K562 (cell line): ENCODE data around the gene TJP3. TPM values are rescaled to one million over a fixed set of nuclear protein-coding genes. Genes with fewer than 3 reads are reported as not detected.

Experiments
- CREM ChIP-seq: IDR thresholded peaks from 2 replicates; pipeline ENCODE4 v1.6.1; 2014; ENCODE audit warnings: antibody characterized with exemption, low read depth
- HEY1 ChIP-seq: fragments of 250-450 bp; sonication (Bioruptor Pico); IDR thresholded peaks from 2 replicates; pipeline ENCODE4 v1.5.0; 2020; ENCODE audit warnings: mild to moderate bottlenecking, moderate library complexity, borderline replicate concordance
- RCOR1 ChIP-seq, 2 experiments: IDR thresholded peaks; 2 replicates each; pipeline ENCODE4 v1.6.1; 2012; ENCODE audit warnings: low read depth in 2 of 2, low read length in 2 of 2, borderline replicate concordance in 1 of 2, improper control_type of control experiment in 1 of 2
- ZNF561 ChIP-seq: fragments of 450-650 bp; formaldehyde crosslinking; conservative IDR thresholded peaks from 2 replicates; pipeline ENCODE4 v1.4.0; 2020; ENCODE audit warnings: mild to moderate bottlenecking, moderate library complexity
- polyA plus RNA-seq, 8 experiments: library from polyadenylated mRNA; depleted of rRNA in 4 of 8; stranded (reverse) in 5 of 8; unstranded in 3 of 8; fragments of >200 nt; fragmentation: Nextera tagmentation in 2 of 8; fragmentation: Illumina TruSeq in 1 of 8; extraction: Ambion mirVana in 2 of 8; extraction: Trizol in 1 of 8; gene quantifications; 2 replicates each; pipeline versions ENCODE4 v1.2.1 to v1.2.3, GENCODE V29; 2011 to 2014; ENCODE audit warnings: inconsistent platforms in 1 of 8, missing spikeins in 1 of 8
- total RNA-seq, 7 experiments: library from RNA; depleted of rRNA in 6 of 7; stranded (reverse); fragments of >200 nt in 6 of 7; fragmentation: Illumina TruSeq in 2 of 7; extraction: Trizol in 2 of 7; gene quantifications; 2 replicates each; pipeline versions ENCODE4 v1.2.1 to v1.2.3, GENCODE V29; 2011 to 2021; ENCODE audit warnings: low replicate concordance in 1 of 7
- TF ChIP-seq, protein P1 (sequence below): IDR thresholded peaks from 2 replicates; pipeline ENCODE4 v1.6.1; 2011; ENCODE audit warnings: borderline replicate concordance, low read depth, mild to moderate bottlenecking, moderate library complexity, low read length; ENCODE audit not compliant: insufficient read depth, poor library complexity, severe bottlenecking
- TF ChIP-seq, protein P2 (sequence below): fragments of 250-450 bp; sonication (Bioruptor Pico); IDR thresholded peaks from 2 replicates; pipeline ENCODE4 v1.4.0; 2020
- TF ChIP-seq, protein P3 (sequence below): fragments of 450-650 bp; IDR thresholded peaks from 2 replicates; pipeline ENCODE4 v1.6.1; 2018; ENCODE audit warnings: mild to moderate bottlenecking, low read depth; ENCODE audit not compliant: partially characterized antibody

TJP3 gene
- total and polyA plus RNA-seq, 9 of the 15 experiments (the other 6 are each of a cell fraction or from before 2014, with no cell fraction given), result 0.11 to 2.4 (median 0.57) TPM; not detected in 1

DNA sequence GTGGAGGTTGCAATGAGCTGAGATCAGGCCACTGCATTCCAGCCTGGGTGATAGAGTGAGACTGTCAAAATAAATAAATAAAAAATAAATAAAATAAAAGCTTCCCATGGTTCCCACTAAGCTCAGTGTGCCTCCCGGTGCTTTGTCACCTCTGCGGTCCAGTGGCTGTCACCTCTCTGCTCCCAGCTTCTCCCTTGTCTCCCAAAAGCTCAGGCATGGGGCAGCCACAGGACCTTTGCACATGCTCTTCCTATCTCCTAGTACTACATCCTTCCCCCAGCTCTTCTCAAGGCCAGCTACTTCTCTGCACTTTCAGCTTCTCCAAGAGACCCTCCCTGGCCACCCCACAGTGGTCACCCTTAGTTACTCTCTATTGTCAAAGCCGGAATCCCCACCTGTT is 85.6 kb downstream of the TJP3 start (continued):
- TF ChIP-seq, protein P1, sequence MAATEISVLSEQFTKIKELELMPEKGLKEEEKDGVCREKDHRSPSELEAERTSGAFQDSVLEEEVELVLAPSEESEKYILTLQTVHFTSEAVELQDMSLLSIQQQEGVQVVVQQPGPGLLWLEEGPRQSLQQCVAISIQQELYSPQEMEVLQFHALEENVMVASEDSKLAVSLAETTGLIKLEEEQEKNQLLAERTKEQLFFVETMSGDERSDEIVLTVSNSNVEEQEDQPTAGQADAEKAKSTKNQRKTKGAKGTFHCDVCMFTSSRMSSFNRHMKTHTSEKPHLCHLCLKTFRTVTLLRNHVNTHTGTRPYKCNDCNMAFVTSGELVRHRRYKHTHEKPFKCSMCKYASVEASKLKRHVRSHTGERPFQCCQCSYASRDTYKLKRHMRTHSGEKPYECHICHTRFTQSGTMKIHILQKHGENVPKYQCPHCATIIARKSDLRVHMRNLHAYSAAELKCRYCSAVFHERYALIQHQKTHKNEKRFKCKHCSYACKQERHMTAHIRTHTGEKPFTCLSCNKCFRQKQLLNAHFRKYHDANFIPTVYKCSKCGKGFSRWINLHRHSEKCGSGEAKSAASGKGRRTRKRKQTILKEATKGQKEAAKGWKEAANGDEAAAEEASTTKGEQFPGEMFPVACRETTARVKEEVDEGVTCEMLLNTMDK, result no peak
- 0 out of 4 replicates have a peak, but pooled peaks of 1 of the 2 experiments have one; percentile 25 for TF ChIP-seq RCOR1 (IDR thresholded peaks at IDR 0.05; ENCODE audit: borderline replicate concordance in 1 of 2, low read depth in 2 of 2, low read length in 2 of 2)
- no peak for TF ChIP-seq CREM
- TF ChIP-seq HEY1 (CRISPR knock-in tag), result no peak
- no peak for TF ChIP-seq ZNF561 (CRISPR knock-in tag)
- TF ChIP-seq, protein P2, sequence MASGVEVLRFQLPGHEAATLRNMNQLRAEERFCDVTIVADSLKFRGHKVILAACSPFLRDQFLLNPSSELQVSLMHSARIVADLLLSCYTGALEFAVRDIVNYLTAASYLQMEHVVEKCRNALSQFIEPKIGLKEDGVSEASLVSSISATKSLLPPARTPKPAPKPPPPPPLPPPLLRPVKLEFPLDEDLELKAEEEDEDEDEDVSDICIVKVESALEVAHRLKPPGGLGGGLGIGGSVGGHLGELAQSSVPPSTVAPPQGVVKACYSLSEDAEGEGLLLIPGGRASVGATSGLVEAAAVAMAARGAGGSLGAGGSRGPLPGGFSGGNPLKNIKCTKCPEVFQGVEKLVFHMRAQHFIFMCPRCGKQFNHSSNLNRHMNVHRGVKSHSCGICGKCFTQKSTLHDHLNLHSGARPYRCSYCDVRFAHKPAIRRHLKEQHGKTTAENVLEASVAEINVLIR (CRISPR knock-in tag), result no peak
- TF ChIP-seq, protein P3, sequence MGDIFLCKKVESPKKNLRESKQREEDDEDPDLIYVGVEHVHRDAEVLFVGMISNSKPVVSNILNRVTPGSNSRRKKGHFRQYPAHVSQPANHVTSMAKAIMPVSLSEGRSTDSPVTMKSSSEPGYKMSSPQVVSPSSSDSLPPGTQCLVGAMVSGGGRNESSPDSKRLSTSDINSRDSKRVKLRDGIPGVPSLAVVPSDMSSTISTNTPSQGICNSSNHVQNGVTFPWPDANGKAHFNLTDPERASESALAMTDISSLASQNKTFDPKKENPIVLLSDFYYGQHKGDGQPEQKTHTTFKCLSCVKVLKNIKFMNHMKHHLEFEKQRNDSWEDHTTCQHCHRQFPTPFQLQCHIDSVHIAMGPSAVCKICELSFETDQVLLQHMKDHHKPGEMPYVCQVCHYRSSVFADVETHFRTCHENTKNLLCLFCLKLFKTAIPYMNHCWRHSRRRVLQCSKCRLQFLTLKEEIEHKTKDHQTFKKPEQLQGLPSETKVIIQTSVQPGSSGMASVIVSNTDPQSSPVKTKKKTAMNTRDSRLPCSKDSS, result no peak
